Measurements from ENCODE around the gene GMPPB.
A peak's percentile ranks its signal among the peaks of the same experiment; 100 is the strongest.

The GMPPB gene

GRCh38 chr3:49714728-49715550, 8.8 kb downstream of the GMPPB start:
- H3K36me3 ChIP-seq (ENCODE audit: control insufficient read depth in 4 of 4, insufficient read depth in 4 of 4, low read length in 3 of 4), result peaks cover 5 to 29% (median 27%) of the 10 kb centered on the region in 4 experiments
- DNase-seq, result no peak
- peaks cover 8 to 56% (median 47%) of the 10 kb centered on the region in 4 experiments for H3K4me1 ChIP-seq (ENCODE audit: control extremely low read depth in 1 of 4, control insufficient read depth in 4 of 4, insufficient read depth in 4 of 4, low read length in 3 of 4)
- ChIA-PET POLR2A (no interaction called here), CTCF (interaction anchor here (1.0 to 1.4 kb wide), 3 partner anchors 11 to 14 kb away, joined by 3 to 4 read pairs (median 4); no protein-coding TSS in a partner anchor)
- H3K4me3 ChIP-seq (ENCODE audit: control insufficient read depth in 1 of 7, extremely low read depth in 1 of 7, insufficient read depth in 4 of 7, low read depth in 2 of 7, low read length in 6 of 7), result no peak overlapping the region
- no peaks in the 10 kb centered on the region for H3K27me3 ChIP-seq (replicated peaks in 2 of 5; ENCODE audit: control insufficient read depth in 4 of 5, insufficient read depth in 5 of 5, low read length in 4 of 5)
- H3K27ac ChIP-seq (ENCODE audit: insufficient read depth in 1 of 2, low read depth in 1 of 2, low read length in 2 of 2, poor library complexity in 1 of 2, severe bottlenecking in 2 of 2), result no peak overlapping the region
- 94% methylated on average over 12 of the region's 13 CpGs for WGBS (ENCODE audit: insufficient coverage)
- no peaks in the 10 kb centered on the region for H3K9me3 ChIP-seq (ENCODE audit: control extremely low read depth in 1 of 5, control insufficient read depth in 4 of 5, insufficient read depth in 2 of 5, low read depth in 1 of 5, low read length in 4 of 5)

GRCh38 chr3:49713336-49714105, 10.2 kb downstream of the GMPPB start:
- CTCF ChIA-PET, result interaction anchor here (1.0 to 2.1 kb wide), 5 partner anchors 7 to 126 kb away, joined by 3 to 9 read pairs (median 5); partner anchors contain the start of gene INKA1
- POLR2A ChIA-PET, result no interaction called here

DNA sequence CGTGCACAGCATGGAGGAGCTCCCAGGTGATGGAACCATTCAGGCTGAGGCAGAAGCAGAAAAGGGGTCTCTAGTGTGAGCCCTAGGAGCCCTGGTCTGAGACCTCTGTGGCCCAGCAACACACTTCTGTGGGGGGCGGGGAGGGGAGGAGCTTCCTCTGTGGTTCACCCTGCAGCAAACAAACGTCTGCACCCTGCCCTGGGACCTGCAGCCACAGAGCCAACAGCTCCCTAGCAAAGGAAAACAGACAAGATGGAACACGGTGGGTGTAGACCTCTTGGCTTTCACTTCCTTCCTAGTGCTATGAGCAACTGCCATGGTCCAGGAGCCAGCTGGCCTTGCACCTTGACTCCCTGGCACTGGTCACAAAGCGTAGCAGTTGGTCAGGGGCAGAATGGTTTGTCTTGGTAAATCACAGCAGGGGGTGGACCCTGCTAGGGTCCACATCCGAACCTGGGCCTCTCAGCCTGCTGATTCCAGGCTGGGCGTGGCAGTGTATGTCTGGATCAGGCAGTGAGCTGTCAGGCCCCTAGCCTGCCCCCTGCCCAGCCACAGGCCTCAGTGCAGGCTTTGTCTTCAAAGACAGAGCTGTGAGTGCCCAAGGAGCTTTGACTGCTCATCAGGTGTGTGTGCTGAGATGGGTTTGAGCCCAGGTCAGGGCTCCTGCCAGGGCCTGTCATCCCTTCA, 11.0 kb downstream of the GMPPB start:
- POLR2A ChIA-PET, result interaction anchor here (0.6 to 1.6 kb wide), 3 partner anchors 8 to 90 kb away, joined by 3 to 4 read pairs (median 3); partner anchors contain the start of genes INKA1 and MST1
- no peaks in the 10 kb centered on the region for H3K27me3 ChIP-seq (replicated peaks in 2 of 5; ENCODE audit: control insufficient read depth in 4 of 5, insufficient read depth in 5 of 5, low read length in 4 of 5)
- no peaks in the 10 kb centered on the region for H3K9me3 ChIP-seq (ENCODE audit: control extremely low read depth in 1 of 5, control insufficient read depth in 4 of 5, insufficient read depth in 2 of 5, low read depth in 1 of 5, low read length in 4 of 5)
- peak overlapping the region in 1 of 2 experiments; percentile 43 for H3K27ac ChIP-seq (ENCODE audit: insufficient read depth in 1 of 2, low read depth in 1 of 2, low read length in 2 of 2, poor library complexity in 1 of 2, severe bottlenecking in 2 of 2)
- peak overlapping the region in 3 of 7 experiments; percentile 13 to 19 (median 18) for H3K4me3 ChIP-seq (ENCODE audit: control insufficient read depth in 1 of 7, extremely low read depth in 1 of 7, insufficient read depth in 4 of 7, low read depth in 2 of 7, low read length in 6 of 7)
- H3K36me3 ChIP-seq (ENCODE audit: control insufficient read depth in 4 of 4, insufficient read depth in 4 of 4, low read length in 3 of 4), result peaks cover 5 to 29% (median 27%) of the 10 kb centered on the region in 4 experiments
- H3K4me1 ChIP-seq (ENCODE audit: control extremely low read depth in 1 of 4, control insufficient read depth in 4 of 4, insufficient read depth in 4 of 4, low read length in 3 of 4), result peaks cover 8 to 36% (median 35%) of the 10 kb centered on the region in 4 experiments
- CTCF ChIA-PET, result interaction anchor here (1.0 to 2.1 kb wide), 5 partner anchors 8 to 127 kb away, joined by 3 to 9 read pairs (median 5); partner anchors contain the start of gene INKA1
- WGBS (ENCODE audit: insufficient coverage), result 52% methylated on average over 5 of the region's 7 CpGs
- peak in 1 of 3 donors; percentile 10 for DNase-seq

More at GRCh38 chr3:49713336-49714105, 10.2 kb downstream of the GMPPB start:
- H3K4me1 ChIP-seq (ENCODE audit: control extremely low read depth in 1 of 4, control insufficient read depth in 4 of 4, insufficient read depth in 4 of 4, low read length in 3 of 4), result peaks cover 8 to 43% (median 38%) of the 10 kb centered on the region in 4 experiments
- no peaks in the 10 kb centered on the region for H3K27me3 ChIP-seq (replicated peaks in 2 of 5; ENCODE audit: control insufficient read depth in 4 of 5, insufficient read depth in 5 of 5, low read length in 4 of 5)
- DNase-seq, result no peak
- H3K36me3 ChIP-seq (ENCODE audit: control insufficient read depth in 4 of 4, insufficient read depth in 4 of 4, low read length in 3 of 4), result peaks cover 5 to 29% (median 26%) of the 10 kb centered on the region in 4 experiments
- WGBS (ENCODE audit: insufficient coverage), result 97% methylated on average over 22 of the region's 25 CpGs
- H3K9me3 ChIP-seq (ENCODE audit: control extremely low read depth in 1 of 5, control insufficient read depth in 4 of 5, insufficient read depth in 2 of 5, low read depth in 1 of 5, low read length in 4 of 5), result no peaks in the 10 kb centered on the region
- peak overlapping the region in 1 of 2 experiments; percentile 26 for H3K27ac ChIP-seq (ENCODE audit: insufficient read depth in 1 of 2, low read depth in 1 of 2, low read length in 2 of 2, poor library complexity in 1 of 2, severe bottlenecking in 2 of 2)
- H3K4me3 ChIP-seq (ENCODE audit: control insufficient read depth in 1 of 7, extremely low read depth in 1 of 7, insufficient read depth in 4 of 7, low read depth in 2 of 7, low read length in 6 of 7), result peak overlapping the region in 1 of 7 experiments; percentile 4

GRCh38 chr3:49712166-49712565, 11.6 kb downstream of the GMPPB start:
- Histone ChIP-seq H3K27me3 (replicated peaks in 2 of 5; ENCODE audit: control insufficient read depth in 4 of 5, insufficient read depth in 5 of 5, low read length in 4 of 5) (no peaks in the 10 kb centered on the region), H3K9me3 (ENCODE audit: control extremely low read depth in 1 of 5, control insufficient read depth in 4 of 5, insufficient read depth in 2 of 5, low read depth in 1 of 5, low read length in 4 of 5) (no peaks in the 10 kb centered on the region), H3K27ac (ENCODE audit: insufficient read depth in 1 of 2, low read depth in 1 of 2, low read length in 2 of 2, poor library complexity in 1 of 2, severe bottlenecking in 2 of 2) (peak overlapping the region in 1 of 2 experiments; percentile 43), H3K36me3 (ENCODE audit: control insufficient read depth in 4 of 4, insufficient read depth in 4 of 4, low read length in 3 of 4) (peaks cover 8 to 31% (median 26%) of the 10 kb centered on the region in 4 experiments), H3K4me3 (ENCODE audit: control insufficient read depth in 1 of 7, extremely low read depth in 1 of 7, insufficient read depth in 4 of 7, low read depth in 2 of 7, low read length in 6 of 7) (peak overlapping the region in 3 of 7 experiments; percentile 6 to 28 (median 13)), H3K4me1 (ENCODE audit: control extremely low read depth in 1 of 4, control insufficient read depth in 4 of 4, insufficient read depth in 4 of 4, low read length in 3 of 4) (peaks cover 8 to 38% (median 36%) of the 10 kb centered on the region in 4 experiments)
- WGBS (ENCODE audit: insufficient coverage), result 99% methylated on average over 11 of the region's 11 CpGs
- POLR2A ChIA-PET, result interaction anchor here (0.6 to 1.6 kb wide), 3 partner anchors 9 to 91 kb away, joined by 3 to 4 read pairs (median 3); partner anchors contain the start of genes INKA1 and MST1
- no peak for DNase-seq
- CTCF ChIA-PET, result interaction anchor here (1.8 to 2.1 kb wide), 4 partner anchors 9 to 127 kb away, joined by 5 to 9 read pairs (median 5); partner anchors contain the start of gene INKA1

DNA sequence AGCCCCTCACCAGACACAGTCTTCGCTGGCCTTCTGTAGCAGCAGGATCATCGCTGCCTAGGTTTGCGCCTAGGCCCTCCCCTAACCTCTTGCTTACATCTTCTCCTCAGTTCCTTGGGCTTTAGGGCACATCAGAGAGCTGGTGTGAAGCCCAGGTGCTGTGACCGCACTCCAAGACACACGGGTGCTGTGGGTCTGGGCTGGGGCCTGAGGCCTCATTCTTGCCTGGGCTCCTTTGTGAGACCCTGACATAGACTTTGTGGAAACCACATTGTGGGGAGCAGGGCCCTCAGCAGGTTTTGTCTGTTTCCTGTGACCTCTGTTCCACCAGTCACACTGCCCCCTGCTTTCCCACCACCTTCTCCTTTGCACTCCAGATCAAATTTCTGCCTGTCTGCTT, 12.3 kb downstream of the GMPPB start:
- Histone ChIP-seq H3K36me3 (ENCODE audit: control insufficient read depth in 4 of 4, insufficient read depth in 4 of 4, low read length in 3 of 4) (peaks cover 8 to 28% (median 24%) of the 10 kb centered on the region in 4 experiments), H3K4me3 (ENCODE audit: control insufficient read depth in 1 of 7, extremely low read depth in 1 of 7, insufficient read depth in 4 of 7, low read depth in 2 of 7, low read length in 6 of 7) (peak overlapping the region in 1 of 7 experiments; percentile 28), H3K27ac (ENCODE audit: insufficient read depth in 1 of 2, low read depth in 1 of 2, low read length in 2 of 2, poor library complexity in 1 of 2, severe bottlenecking in 2 of 2) (no peak overlapping the region), H3K27me3 (replicated peaks in 2 of 5; ENCODE audit: control insufficient read depth in 4 of 5, insufficient read depth in 5 of 5, low read length in 4 of 5) (no peaks in the 10 kb centered on the region), H3K4me1 (ENCODE audit: control extremely low read depth in 1 of 4, control insufficient read depth in 4 of 4, insufficient read depth in 4 of 4, low read length in 3 of 4) (peaks cover 8 to 38% (median 36%) of the 10 kb centered on the region in 4 experiments), H3K9me3 (ENCODE audit: control extremely low read depth in 1 of 5, control insufficient read depth in 4 of 5, insufficient read depth in 2 of 5, low read depth in 1 of 5, low read length in 4 of 5) (no peaks in the 10 kb centered on the region)
- ChIA-PET POLR2A (interaction anchor here (1.5 to 1.6 kb wide), 2 partner anchors 9 to 91 kb away, joined by 3 to 4 read pairs; partner anchors contain the start of gene INKA1), CTCF (interaction anchor here (1.0 to 2.1 kb wide), 5 partner anchors 9 to 172 kb away, joined by 3 to 9 read pairs (median 5); partner anchors contain the start of gene INKA1)
- DNase-seq, result peak; percentile 44 to 87 (median 85)
- 68% methylated on average over 5 of the region's 5 CpGs for WGBS (ENCODE audit: insufficient coverage)

DNA sequence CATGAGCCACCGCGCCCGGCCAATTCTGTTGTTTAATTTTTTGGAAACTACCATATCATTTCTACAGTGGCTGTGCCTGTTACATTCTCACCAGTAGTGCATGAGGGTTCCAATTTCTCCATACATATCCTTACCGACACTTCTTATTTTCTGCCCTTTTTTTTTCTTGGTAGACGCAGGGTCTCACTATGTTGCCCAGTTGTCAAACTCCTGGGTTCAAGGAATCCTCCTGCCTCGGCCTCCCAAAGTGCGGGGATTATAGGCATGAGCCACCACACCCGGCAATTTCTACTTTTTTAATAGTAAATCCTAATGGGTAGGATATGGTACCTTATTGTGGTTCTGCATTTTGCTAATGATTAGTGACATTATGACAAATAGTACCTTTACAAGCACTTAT, 13.9 kb downstream of the GMPPB start:
- 98% methylated on average over 5 of the region's 8 CpGs for WGBS (ENCODE audit: insufficient coverage)
- Histone ChIP-seq H3K9me3 (ENCODE audit: control extremely low read depth in 1 of 5, control insufficient read depth in 4 of 5, insufficient read depth in 2 of 5, low read depth in 1 of 5, low read length in 4 of 5) (no peaks in the 10 kb centered on the region), H3K4me1 (ENCODE audit: control extremely low read depth in 1 of 4, control insufficient read depth in 4 of 4, insufficient read depth in 4 of 4, low read length in 3 of 4) (peaks cover 8 to 38% (median 36%) of the 10 kb centered on the region in 4 experiments), H3K36me3 (ENCODE audit: control insufficient read depth in 4 of 4, insufficient read depth in 4 of 4, low read length in 3 of 4) (peaks cover 2 to 33% (median 17%) of the 10 kb centered on the region in 4 experiments), H3K27ac (ENCODE audit: insufficient read depth in 1 of 2, low read depth in 1 of 2, low read length in 2 of 2, poor library complexity in 1 of 2, severe bottlenecking in 2 of 2) (no peak overlapping the region), H3K4me3 (ENCODE audit: control insufficient read depth in 1 of 7, extremely low read depth in 1 of 7, insufficient read depth in 4 of 7, low read depth in 2 of 7, low read length in 6 of 7) (no peak overlapping the region), H3K27me3 (replicated peaks in 2 of 5; ENCODE audit: control insufficient read depth in 4 of 5, insufficient read depth in 5 of 5, low read length in 4 of 5) (no peaks in the 10 kb centered on the region)
- ChIA-PET CTCF (no interaction called here), POLR2A (no interaction called here)
- DNase-seq, result no peak

All from common myeloid progenitor, CD34-positive (primary cell).